Measurements from ENCODE around the gene NEAT1. TPM values are rescaled to one million over a fixed set of nuclear protein-coding genes. Genes with fewer than 3 reads are reported as not detected.

The NEAT1 gene
- total and polyA plus RNA-seq, 9 of the 15 experiments (the other 6 are each of a cell fraction or from before 2014, with no cell fraction given), result 20.1 to 389 (median 62.8) TPM

DNA sequence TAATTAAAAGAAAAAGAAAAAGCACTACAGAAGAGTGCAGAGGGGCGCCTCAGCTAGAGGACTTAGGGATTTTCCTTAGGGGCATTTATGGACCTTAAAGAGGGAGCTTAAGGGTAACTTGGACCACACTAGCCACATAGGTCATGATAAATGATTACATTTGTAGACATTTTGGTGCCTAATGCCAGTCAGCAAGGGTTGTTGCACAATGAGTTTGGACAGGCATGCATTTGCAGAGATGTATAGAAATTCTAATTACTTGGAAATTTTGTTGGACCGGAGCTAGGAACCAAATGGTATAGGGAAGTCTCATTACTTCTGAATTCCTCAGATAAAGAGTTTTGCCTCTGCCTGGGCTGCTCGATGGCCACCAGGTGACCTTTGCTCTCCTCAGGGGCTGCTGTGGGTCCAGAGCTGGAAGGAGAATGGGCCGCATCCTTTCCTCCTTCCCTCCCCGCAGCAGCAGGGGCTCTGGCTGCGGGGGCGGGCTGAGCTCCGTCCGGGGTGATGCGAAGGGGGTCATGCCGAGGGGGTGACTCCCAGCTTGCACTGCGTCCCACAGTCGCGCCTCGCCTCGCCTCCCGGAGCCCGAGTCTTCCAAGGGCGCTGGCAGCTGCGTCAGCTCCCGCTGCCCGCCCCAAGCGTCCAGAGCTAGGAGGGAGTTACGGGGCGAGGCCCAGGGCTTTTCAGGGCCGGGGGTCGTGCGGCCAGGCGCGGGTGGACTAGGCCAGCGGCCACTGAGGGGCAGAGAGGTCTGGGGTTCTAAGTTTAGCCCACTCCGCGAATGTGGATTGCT, 56.0 kb downstream of the NEAT1 start (continued):
- TF ChIP-seq HMBOX1 (IDR thresholded peaks at IDR 0.05) (no peak), USF1 (CRISPR knock-in tag; IDR thresholded peaks at IDR 0.05) (no peak), ZNF699 (CRISPR knock-in tag; IDR thresholded peaks at IDR 0.05; ENCODE audit: insufficient replicate concordance) (no peak), RREB1 (CRISPR knock-in tag; IDR thresholded peaks at IDR 0.05) (0 out of 2 replicates have a peak, but pooled peaks have one; percentile 33), CUX1 (CRISPR knock-in tag; IDR thresholded peaks at IDR 0.05) (no peak; the same call in 1 of the 2 replicates), MXD1 (CRISPR knock-in tag; IDR thresholded peaks at IDR 0.05; ENCODE audit: borderline replicate concordance, poor library complexity, severe bottlenecking) (no peak), PPARD (CRISPR knock-in tag; IDR thresholded peaks at IDR 0.05) (no peak), FIP1L1 (IDR thresholded peaks at IDR 0.05; ENCODE audit: low read depth, low read length, poor library complexity, severe bottlenecking) (peak; percentile 72), ZNF507 (tag; conservative IDR thresholded peaks at IDR 0.05) (no peak), KDM2B (CRISPR knock-in tag; IDR thresholded peaks at IDR 0.05) (no peak)

All from K562 (cell line).